Panc1 (cell line): ENCODE results near the gene COA7.

Experiments used
- CTCF ChIP-seq: fragments of 450-650 bp; IDR thresholded peaks from 2 replicates; pipeline ENCODE4 v1.5.1; 2017; ENCODE audit warnings: mild to moderate bottlenecking
- POLR2AphosphoS5 ChIP-seq: IDR thresholded peaks from 2 replicates; pipeline ENCODE4 v1.6.1; 2012; ENCODE audit warnings: mild to moderate bottlenecking, low read depth, low read length, moderate library complexity
- SIN3A ChIP-seq: IDR thresholded peaks from 2 replicates; pipeline ENCODE4 v1.6.1; 2012; ENCODE audit warnings: low read depth, mild to moderate bottlenecking, low read length, moderate library complexity, borderline replicate concordance; ENCODE audit not compliant: insufficient read depth
- TF ChIP-seq, protein P1 (sequence below), 2 experiments: IDR thresholded peaks; 2 replicates each; pipeline ENCODE4 v1.6.1; 2011 to 2012; ENCODE audit warnings: low read depth in 2 of 2, control low read depth in 1 of 2, low read length in 1 of 2, mild to moderate bottlenecking in 1 of 2, moderate library complexity in 1 of 2; ENCODE audit not compliant: insufficient read depth in 1 of 2

DNA sequence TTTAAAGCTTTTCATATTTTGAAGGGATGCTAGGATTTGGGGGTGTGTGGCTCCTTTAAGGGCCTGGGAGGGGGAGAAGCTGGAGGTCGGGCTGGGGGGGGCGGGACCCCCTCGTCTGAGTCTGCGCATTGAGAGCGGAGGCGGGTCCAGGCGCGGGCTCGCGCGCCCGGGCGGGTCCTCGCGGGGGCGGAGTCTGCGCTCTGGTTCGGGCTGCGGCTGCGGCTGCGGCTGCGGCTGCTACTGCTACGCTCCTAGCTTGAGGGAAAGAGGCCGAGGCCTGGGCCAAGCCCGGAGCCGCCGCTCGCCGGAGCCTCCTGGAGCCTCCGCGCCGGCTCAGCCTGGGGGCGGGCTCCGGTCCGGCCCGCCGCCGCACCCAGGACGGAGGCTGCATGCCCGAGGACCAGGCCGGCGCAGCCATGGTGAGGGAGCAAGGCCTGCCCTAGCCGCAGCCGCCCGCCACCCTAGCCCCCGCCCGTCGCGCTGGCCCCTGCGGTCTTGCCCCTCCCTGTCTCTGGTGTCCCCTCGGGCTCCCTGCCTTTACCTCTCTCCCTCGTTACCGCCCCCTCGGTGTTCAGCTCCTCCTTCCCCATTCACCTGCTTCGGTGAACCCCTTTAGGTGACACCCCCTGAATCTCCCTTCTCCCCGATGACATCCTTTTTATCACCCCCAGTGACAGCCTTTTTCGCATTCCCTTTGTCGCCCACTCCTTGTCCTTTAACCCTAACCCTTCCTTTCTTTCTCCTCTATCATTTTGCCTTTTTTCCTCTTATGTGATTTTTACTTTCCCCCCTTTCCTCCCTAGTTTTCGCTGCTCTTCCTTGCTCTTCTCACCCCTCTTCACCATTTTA, 28.3 kb upstream of the COA7 start, which contains the start of gene ZYG11B:
- TF ChIP-seq CTCF (no peak), POLR2AphosphoS5 (peak; percentile 56; the same call in 1 of the 2 replicates), SIN3A (peak; percentile 63; the same call in 1 of the 2 replicates)
- TF ChIP-seq, protein P1, sequence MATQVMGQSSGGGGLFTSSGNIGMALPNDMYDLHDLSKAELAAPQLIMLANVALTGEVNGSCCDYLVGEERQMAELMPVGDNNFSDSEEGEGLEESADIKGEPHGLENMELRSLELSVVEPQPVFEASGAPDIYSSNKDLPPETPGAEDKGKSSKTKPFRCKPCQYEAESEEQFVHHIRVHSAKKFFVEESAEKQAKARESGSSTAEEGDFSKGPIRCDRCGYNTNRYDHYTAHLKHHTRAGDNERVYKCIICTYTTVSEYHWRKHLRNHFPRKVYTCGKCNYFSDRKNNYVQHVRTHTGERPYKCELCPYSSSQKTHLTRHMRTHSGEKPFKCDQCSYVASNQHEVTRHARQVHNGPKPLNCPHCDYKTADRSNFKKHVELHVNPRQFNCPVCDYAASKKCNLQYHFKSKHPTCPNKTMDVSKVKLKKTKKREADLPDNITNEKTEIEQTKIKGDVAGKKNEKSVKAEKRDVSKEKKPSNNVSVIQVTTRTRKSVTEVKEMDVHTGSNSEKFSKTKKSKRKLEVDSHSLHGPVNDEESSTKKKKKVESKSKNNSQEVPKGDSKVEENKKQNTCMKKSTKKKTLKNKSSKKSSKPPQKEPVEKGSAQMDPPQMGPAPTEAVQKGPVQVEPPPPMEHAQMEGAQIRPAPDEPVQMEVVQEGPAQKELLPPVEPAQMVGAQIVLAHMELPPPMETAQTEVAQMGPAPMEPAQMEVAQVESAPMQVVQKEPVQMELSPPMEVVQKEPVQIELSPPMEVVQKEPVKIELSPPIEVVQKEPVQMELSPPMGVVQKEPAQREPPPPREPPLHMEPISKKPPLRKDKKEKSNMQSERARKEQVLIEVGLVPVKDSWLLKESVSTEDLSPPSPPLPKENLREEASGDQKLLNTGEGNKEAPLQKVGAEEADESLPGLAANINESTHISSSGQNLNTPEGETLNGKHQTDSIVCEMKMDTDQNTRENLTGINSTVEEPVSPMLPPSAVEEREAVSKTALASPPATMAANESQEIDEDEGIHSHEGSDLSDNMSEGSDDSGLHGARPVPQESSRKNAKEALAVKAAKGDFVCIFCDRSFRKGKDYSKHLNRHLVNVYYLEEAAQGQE (IDR thresholded peaks at IDR 0.05; ENCODE audit: insufficient read depth in 1 of 2, low read depth in 2 of 2, low read length in 1 of 2) = no peak
